H1 (cell line): ENCODE results near the gene SLC2A4.

Experiments used
- CTCF ChIP-seq, 3 experiments: IDR thresholded peaks; 1 replicate in 2 of 3; 2 replicates in 1 of 3; pipeline versions ENCODE4 v1.5.1 to v1.6.1; 2011; ENCODE audit warnings: low read length in 3 of 3, mild to moderate bottlenecking in 3 of 3, inconsistent platforms in 2 of 3, low read depth in 1 of 3, moderate library complexity in 1 of 3; ENCODE audit not compliant: insufficient read depth in 1 of 3; ENCODE audit errors: control extremely low read depth in 1 of 3
- EP300 ChIP-seq, 2 experiments: IDR thresholded peaks; 1 replicate in 1 of 2; 2 replicates in 1 of 2; pipeline ENCODE4 v1.6.1; 2011 to 2012; ENCODE audit warnings: low read depth in 2 of 2, low read length in 2 of 2, mild to moderate bottlenecking in 2 of 2, borderline replicate concordance in 1 of 2, inconsistent platforms in 1 of 2, moderate library complexity in 1 of 2
- EZH2 ChIP-seq: fragments of 200-600 bp; sonication (generic); IDR thresholded peaks from 2 replicates; pipeline ENCODE4 v1.7.1; 2012; ENCODE audit warnings: low read depth, mild to moderate bottlenecking, moderate library complexity, low read length, inconsistent platforms; ENCODE audit not compliant: severe bottlenecking
- GTF2F1 ChIP-seq: IDR thresholded peaks from 2 replicates; pipeline ENCODE4 v1.6.1; 2012; ENCODE audit warnings: low read depth, low read length, improper control_type of control experiment, borderline replicate concordance
- MAX ChIP-seq: IDR thresholded peaks from 2 replicates; pipeline ENCODE4 v1.6.1; 2012; ENCODE audit warnings: inconsistent platforms
- RAD21 ChIP-seq, 2 experiments: IDR thresholded peaks in 1 of 2; conservative IDR thresholded peaks in 1 of 2; 2 replicates each; pipeline ENCODE4 v1.6.1; 2011; ENCODE audit warnings: low read depth in 2 of 2, low read length in 2 of 2, improper control_type of control experiment in 1 of 2, inconsistent platforms in 1 of 2, mild to moderate bottlenecking in 1 of 2, moderate library complexity in 1 of 2

- TF ChIP-seq MAX (no peak), EZH2 (no peak), CTCF (IDR thresholded peaks at IDR 0.05; ENCODE audit: control extremely low read depth in 1 of 3, insufficient read depth in 1 of 3, low read depth in 1 of 3, low read length in 3 of 3) (no peak), EP300 (IDR thresholded peaks at IDR 0.05; ENCODE audit: borderline replicate concordance in 1 of 2, low read depth in 2 of 2, low read length in 2 of 2) (no peak), RAD21 (IDR thresholded peaks at IDR 0.05 in 1 of 2, conservative IDR thresholded peaks at IDR 0.05 in 1 of 2; ENCODE audit: low read depth in 2 of 2, low read length in 2 of 2) (no peak), GTF2F1 (no peak)
Observed at GRCh38 chr17:7309628-7310027, 28.1 kb downstream of the SLC2A4 start.
